ENCODE measurements around the gene S100PBP.

DNA sequence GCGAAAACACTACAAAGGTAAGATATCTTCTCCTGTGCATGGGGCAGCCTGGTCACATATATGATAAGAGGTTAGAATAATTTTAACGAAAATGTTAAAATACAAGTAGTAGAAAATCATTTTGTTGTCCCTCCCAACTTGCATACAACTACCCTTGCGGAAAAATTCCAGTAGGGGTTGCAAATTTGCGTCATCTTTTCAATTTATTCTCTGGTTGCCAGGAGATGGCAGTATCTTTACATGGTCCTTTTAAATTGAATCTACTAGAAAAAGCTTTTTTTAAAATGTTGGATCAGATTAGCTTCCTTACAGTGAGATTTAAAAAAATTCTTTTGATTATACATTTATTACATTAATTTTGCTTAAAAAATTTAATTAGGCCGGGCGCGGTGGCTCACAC, 10.9 kb downstream of the S100PBP start:
- TF ChIP-seq CTCF (IDR thresholded peaks at IDR 0.05) = no peak
- TF ChIP-seq POLR2A (IDR thresholded peaks at IDR 0.05) = no peak
- no peak for TF ChIP-seq EP300 (IDR thresholded peaks at IDR 0.05)
- TF ChIP-seq POLR2AphosphoS5 (IDR thresholded peaks at IDR 0.05) = no peak

All from stomach (tissue), 4 donors.